Fibroblast of mammary gland (primary cell): ENCODE results near the gene MYH7.

Experiments
- DNase-seq: peaks from one replicate; pipeline ENCODE4 v3.0.0-alpha.2; 2010; ENCODE audit warnings: low read depth
- H3K4me3 ChIP-seq: 2 replicates; pipeline ENCODE4 v1.5.1; 2011; ENCODE audit warnings: low read depth, mild to moderate bottlenecking, low read length, moderate library complexity; ENCODE audit not compliant: control insufficient read depth
- TF ChIP-seq, protein P1 (sequence below): conservative IDR thresholded peaks from 2 replicates; pipeline ENCODE4 v1.5.1; 2011; ENCODE audit warnings: low read depth, low read length, inconsistent platforms; ENCODE audit not compliant: control insufficient read depth, insufficient read depth

MYH7 gene

GRCh38 chr14:23435543-23436326, at the start of gene MYH7:
Gene MYH7, minus strand, starts transcription at chr14:23435660. Its CDS starts 1,928 bp downstream, at chr14:23433732.
- no peak within 1 kb of the TSS for H3K4me3 ChIP-seq
- DNase-seq: no peak
- TF ChIP-seq, protein P1, sequence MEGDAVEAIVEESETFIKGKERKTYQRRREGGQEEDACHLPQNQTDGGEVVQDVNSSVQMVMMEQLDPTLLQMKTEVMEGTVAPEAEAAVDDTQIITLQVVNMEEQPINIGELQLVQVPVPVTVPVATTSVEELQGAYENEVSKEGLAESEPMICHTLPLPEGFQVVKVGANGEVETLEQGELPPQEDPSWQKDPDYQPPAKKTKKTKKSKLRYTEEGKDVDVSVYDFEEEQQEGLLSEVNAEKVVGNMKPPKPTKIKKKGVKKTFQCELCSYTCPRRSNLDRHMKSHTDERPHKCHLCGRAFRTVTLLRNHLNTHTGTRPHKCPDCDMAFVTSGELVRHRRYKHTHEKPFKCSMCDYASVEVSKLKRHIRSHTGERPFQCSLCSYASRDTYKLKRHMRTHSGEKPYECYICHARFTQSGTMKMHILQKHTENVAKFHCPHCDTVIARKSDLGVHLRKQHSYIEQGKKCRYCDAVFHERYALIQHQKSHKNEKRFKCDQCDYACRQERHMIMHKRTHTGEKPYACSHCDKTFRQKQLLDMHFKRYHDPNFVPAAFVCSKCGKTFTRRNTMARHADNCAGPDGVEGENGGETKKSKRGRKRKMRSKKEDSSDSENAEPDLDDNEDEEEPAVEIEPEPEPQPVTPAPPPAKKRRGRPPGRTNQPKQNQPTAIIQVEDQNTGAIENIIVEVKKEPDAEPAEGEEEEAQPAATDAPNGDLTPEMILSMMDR: no peak

DNA sequence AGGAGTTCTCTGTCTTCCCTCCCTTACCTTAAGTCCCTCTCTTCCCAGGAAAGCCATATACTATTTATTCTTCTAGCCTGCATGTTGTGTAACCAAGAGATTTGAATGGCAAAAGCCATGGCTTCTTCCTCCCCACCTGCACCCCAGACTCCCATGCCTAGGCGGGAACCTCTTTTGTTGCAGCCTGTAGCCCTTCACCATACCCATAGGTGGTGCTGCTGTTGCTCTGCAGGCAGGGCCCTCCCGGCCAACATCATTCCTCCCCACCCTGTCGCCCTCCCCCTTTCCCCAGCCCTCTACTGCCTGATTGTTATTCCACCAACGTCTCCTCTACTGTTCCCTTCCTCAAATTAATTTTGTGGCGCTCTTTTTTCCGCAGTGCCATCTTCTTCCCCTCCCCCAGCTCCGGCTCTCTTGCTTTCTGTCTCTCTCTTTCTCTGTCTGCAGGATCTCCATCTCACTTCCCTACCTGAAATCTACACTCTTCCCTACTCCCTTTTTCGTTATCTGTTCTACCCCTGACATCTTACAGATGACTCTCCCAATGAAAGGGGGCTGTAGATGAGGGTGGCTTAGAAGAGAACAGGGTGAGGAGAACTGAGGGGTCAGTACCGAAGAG, 47.9 kb upstream of the MYH7 start:
- TF ChIP-seq, protein P1: peak; percentile 44
- DNase-seq: peak; percentile 11
- no peak overlapping the region for H3K4me3 ChIP-seq

DNA sequence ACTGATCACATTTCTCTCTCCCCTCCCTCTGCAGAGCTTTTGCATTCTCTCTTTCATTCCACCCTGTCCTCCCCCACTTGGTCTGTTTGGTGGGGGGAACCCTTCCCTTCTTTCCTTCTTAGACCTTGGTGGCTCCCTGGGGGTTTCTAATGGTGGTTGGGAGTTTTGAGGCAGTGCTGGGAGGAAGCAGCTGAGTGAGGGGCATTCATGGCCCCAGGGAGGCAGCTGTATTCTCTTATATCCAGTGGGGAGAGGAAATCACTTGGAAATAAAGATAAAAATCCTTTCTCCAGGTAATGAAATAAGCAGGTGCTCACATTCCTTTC, 47.3 kb upstream of the MYH7 start:
- no peak overlapping the region for H3K4me3 ChIP-seq
- TF ChIP-seq, protein P1: no peak
- no peak for DNase-seq

GRCh38 chr14:23481979-23482822, 46.7 kb upstream of the MYH7 start:
- TF ChIP-seq, protein P1: no peak
- DNase-seq: no peak
- no peak overlapping the region for H3K4me3 ChIP-seq

DNA sequence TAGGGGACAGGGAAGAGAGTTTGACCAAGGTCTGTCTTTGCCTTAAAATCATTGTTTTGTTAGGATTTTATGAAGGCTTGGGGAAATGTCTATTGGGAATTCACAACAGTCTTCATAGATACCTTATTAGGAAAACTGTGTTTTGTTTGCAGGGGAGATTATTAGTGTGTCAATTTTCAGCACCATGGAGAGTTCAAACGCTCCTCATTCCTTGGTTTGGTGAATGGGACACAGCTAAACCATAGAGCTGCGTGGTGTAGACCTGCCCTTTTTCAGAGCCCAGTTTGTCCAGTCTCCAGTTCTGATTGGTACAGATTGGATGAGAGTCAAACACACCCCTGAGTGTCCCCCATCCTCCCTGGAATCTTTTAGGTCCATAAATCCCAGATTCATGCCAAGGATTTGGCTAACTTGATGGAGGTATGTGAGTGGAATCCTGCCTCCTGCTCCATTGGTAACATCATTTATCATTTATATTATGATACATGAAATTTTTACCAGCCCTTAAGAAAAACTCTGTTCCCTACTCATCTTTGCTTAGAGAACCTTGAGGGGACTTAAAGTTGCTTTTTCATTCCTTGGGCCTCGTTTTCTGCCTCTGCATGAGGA, 46.0 kb upstream of the MYH7 start:
- DNase-seq: peak; percentile 27
- TF ChIP-seq, protein P1: no peak
- no peak overlapping the region for H3K4me3 ChIP-seq

DNA sequence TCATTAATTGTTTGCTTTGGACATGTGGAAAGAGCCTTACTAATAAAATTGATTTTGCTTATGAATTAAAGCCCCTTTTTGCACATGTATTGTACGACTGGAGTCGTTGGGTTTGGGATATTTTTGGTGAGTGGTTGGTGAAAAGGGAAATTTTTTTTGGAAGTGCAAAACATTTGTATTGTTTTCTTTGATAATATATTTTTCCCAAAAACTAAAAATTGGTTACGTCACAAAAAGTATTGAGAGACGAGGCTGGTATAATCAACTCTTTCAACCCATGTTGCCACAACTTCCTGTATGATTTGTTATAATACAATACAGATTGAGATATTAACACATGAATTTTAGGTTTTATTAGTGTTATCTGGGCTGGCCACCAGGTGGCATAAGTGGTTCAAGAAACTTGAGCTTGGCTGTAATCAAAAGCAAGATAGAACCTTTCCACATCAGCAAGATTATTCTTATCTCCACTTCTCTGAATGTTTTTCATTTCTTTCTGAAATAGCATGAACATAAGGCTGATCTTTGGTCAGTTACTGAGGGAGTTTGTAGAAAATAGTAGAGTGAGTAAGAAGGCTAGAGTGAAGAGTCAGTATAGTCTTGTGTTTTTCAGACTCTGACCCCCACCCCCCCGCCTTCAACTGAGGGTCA, 42.8 kb upstream of the MYH7 start:
- TF ChIP-seq, protein P1: peak; percentile 67
- H3K4me3 ChIP-seq: no peak overlapping the region
- peak; percentile 69 for DNase-seq
